HepG2 (cell line): ENCODE results near the gene EEFSEC. TPM values are rescaled to one million over a fixed set of nuclear protein-coding genes. Genes with fewer than 3 reads are reported as not detected.

ENCODE experiments used
- ATAD3A ChIP-seq: sonication (generic); formaldehyde crosslinking; IDR thresholded peaks from 2 replicates; pipeline ENCODE4 v1.4.0; 2020; ENCODE audit warnings: missing genetic modification reagents
- EP300 ChIP-seq, 3 experiments: sonication (generic) in 1 of 3; formaldehyde crosslinking in 1 of 3; IDR thresholded peaks; 2 replicates each; pipeline versions ENCODE4 v1.5.1 to v1.6.1; 2011 to 2020; ENCODE audit warnings: low read depth in 2 of 3, low read length in 2 of 3, borderline replicate concordance in 1 of 3, improper control_type of control experiment in 1 of 3, mild to moderate bottlenecking in 1 of 3, missing genetic modification reagents in 1 of 3, moderate library complexity in 1 of 3
- GABPA ChIP-seq, 2 experiments: IDR thresholded peaks; 2 replicates each; pipeline ENCODE4 v1.6.1; 2011 to 2016; ENCODE audit warnings: low read depth in 2 of 2, low read length in 1 of 2, missing biosample characterization in 1 of 2, missing genetic modification characterization in 1 of 2
- GMEB2 ChIP-seq: IDR thresholded peaks from 2 replicates; pipeline ENCODE4 v1.6.1; 2016; ENCODE audit warnings: missing biosample characterization, missing genetic modification reagents, low read depth
- KMT2A ChIP-seq: sonication (generic); formaldehyde crosslinking; IDR thresholded peaks from 2 replicates; pipeline ENCODE4 v1.4.0; 2020; ENCODE audit warnings: missing genetic modification reagents
- MED1 ChIP-seq: sonication (generic); formaldehyde crosslinking; IDR thresholded peaks from 2 replicates; pipeline ENCODE4 v1.4.0; 2020; ENCODE audit warnings: missing genetic modification reagents
- NR1H2 ChIP-seq: sonication (generic); formaldehyde crosslinking; IDR thresholded peaks from 2 replicates; pipeline ENCODE4 v1.8.1; 2022; ENCODE audit warnings: low read depth, missing genetic modification reagents, borderline replicate concordance
- PAXIP1 ChIP-seq: sonication (generic); formaldehyde crosslinking; conservative IDR thresholded peaks from 2 replicates; pipeline ENCODE4 v1.4.0; 2020; ENCODE audit warnings: mild to moderate bottlenecking, missing genetic modification reagents, moderate library complexity
- SAP130 ChIP-seq: IDR thresholded peaks from 2 replicates; pipeline ENCODE4 v1.6.1; 2016; ENCODE audit warnings: low read depth
- SKI ChIP-seq: fragments of 450-650 bp; IDR thresholded peaks from one replicate; pipeline ENCODE4 v1.6.1; 2018; ENCODE audit warnings: mild to moderate bottlenecking; ENCODE audit not compliant: partially characterized antibody
- ZFY ChIP-seq: sonication (generic); formaldehyde crosslinking; IDR thresholded peaks from 2 replicates; pipeline ENCODE4 v1.4.0; 2020; ENCODE audit warnings: missing genetic modification reagents
- ZKSCAN8 ChIP-seq: IDR thresholded peaks from 2 replicates; pipeline ENCODE4 v1.6.1; 2016; ENCODE audit warnings: borderline replicate concordance, missing genetic modification reagents, missing compliant biosample characterization
- ZNF580 ChIP-seq: IDR thresholded peaks from 2 replicates; pipeline ENCODE4 v1.6.1; 2016; ENCODE audit warnings: low read depth, borderline replicate concordance
- ZNF792 ChIP-seq: IDR thresholded peaks from 2 replicates; pipeline ENCODE4 v1.6.1; 2016
- ZNF841 ChIP-seq: sonication (generic); formaldehyde crosslinking; IDR thresholded peaks from 2 replicates; pipeline ENCODE4 v1.8.1; 2023; ENCODE audit warnings: missing genetic modification reagents, borderline replicate concordance
- ZSCAN31 ChIP-seq: sonication (generic); formaldehyde crosslinking; IDR thresholded peaks from 2 replicates; pipeline ENCODE4 v1.5.0; 2020; ENCODE audit warnings: low read depth, mild to moderate bottlenecking, missing genetic modification reagents
- polyA plus RNA-seq, 8 experiments: library from polyadenylated mRNA; depleted of rRNA in 3 of 8; stranded (reverse) in 7 of 8; unstranded in 1 of 8; fragments of >200 nt; fragmentation: Illumina TruSeq in 4 of 8; extraction: Trizol in 4 of 8; gene quantifications; 2 replicates each; pipeline versions ENCODE4 v1.2.1 to v1.2.3, GENCODE V29; 2011 to 2016; ENCODE audit warnings: low read depth in 4 of 8, missing spikeins in 1 of 8, mixed read lengths in 1 of 8; ENCODE audit not compliant: insufficient read depth in 1 of 8
- total RNA-seq, 5 experiments: library from RNA; depleted of rRNA; stranded (reverse); fragments of >200 nt; fragmentation: Illumina TruSeq; extraction: Trizol; gene quantifications; 2 replicates each; pipeline ENCODE4 v1.2.3, GENCODE V29; 2016; ENCODE audit warnings: low read depth in 1 of 5

Gene EEFSEC
- total and polyA plus RNA-seq, 2 of the 13 experiments (the other 11 are each of a cell fraction or from before 2014, with no cell fraction given): 6.4 to 24.2 TPM

GRCh38 chr3:128170866-128171516 is 17.7 kb downstream of the EEFSEC start (continued):
- TF ChIP-seq SAP130 (CRISPR knock-in tag): peak; percentile 76
- no peak for TF ChIP-seq NR1H2 (CRISPR knock-in tag)
- peak; percentile 34 for TF ChIP-seq ZFY (CRISPR knock-in tag)
- peak; percentile 46 for TF ChIP-seq SKI
- peak; percentile 87; the same call in 1 of the 2 replicates for TF ChIP-seq ZNF792 (CRISPR knock-in tag)
- peak; percentile 67; the same call in 1 of the 2 replicates for TF ChIP-seq ZNF580 (CRISPR knock-in tag)
- TF ChIP-seq ZNF841 (CRISPR knock-in tag): no peak
- TF ChIP-seq ZKSCAN8 (CRISPR knock-in tag): peak; percentile 26; the same call in 1 of the 2 replicates
- peak; percentile 73; the same call in 1 of the 2 replicates for TF ChIP-seq KMT2A (CRISPR knock-in tag)
- TF ChIP-seq MED1: peak; percentile 66
- TF ChIP-seq ZSCAN31 (CRISPR knock-in tag): no peak
- peak in 1 of 2 experiments; percentile 52; a peak in 2 of 4 replicates for TF ChIP-seq EP300 (IDR thresholded peaks at IDR 0.05; ENCODE audit: low read depth in 2 of 2, low read length in 2 of 2)
- no peak for TF ChIP-seq EP300 (CRISPR knock-in tag; IDR thresholded peaks at IDR 0.05; ENCODE audit: borderline replicate concordance)
- no peak for TF ChIP-seq ATAD3A
- no peak for TF ChIP-seq GABPA (IDR thresholded peaks at IDR 0.05; ENCODE audit: low read depth, low read length)
- TF ChIP-seq GABPA (CRISPR knock-in tag; IDR thresholded peaks at IDR 0.05; ENCODE audit: low read depth): no peak
- peak; percentile 63 for TF ChIP-seq PAXIP1 (CRISPR knock-in tag)
- no peak for TF ChIP-seq GMEB2
